Upper lobe of right lung (tissue), 1 donor: ENCODE results near the gene ZNF592. TPM values are rescaled to one million over a fixed set of nuclear protein-coding genes. Genes with fewer than 3 reads are reported as not detected.

Source experiments
- ATAC-seq: fragments of 200-7000 bp; cut with Tn5 transposase; one replicate; pipeline ENCODE4 v1.9.1; 2020; ENCODE audit warnings: mild to moderate bottlenecking, moderate library complexity
- DNase-seq: peaks from one replicate; pipeline ENCODE4 v3.0.0-alpha.2; 2020
- H3K27ac ChIP-seq: fragments of 200-600 bp; one replicate; pipeline ENCODE4 v1.8.0; 2022
- H3K27me3 ChIP-seq: fragments of 200-600 bp; one replicate; pipeline ENCODE4 v1.8.0; 2022; ENCODE audit warnings: mild to moderate bottlenecking
- H3K36me3 ChIP-seq: fragments of 200-600 bp; one replicate; pipeline ENCODE4 v1.8.0; 2022
- H3K4me1 ChIP-seq: fragments of 200-600 bp; one replicate; pipeline ENCODE4 v1.8.0; 2022
- H3K4me3 ChIP-seq: fragments of 200-600 bp; one replicate; pipeline ENCODE4 v1.8.0; 2022; ENCODE audit warnings: mild to moderate bottlenecking
- H3K9me3 ChIP-seq: fragments of 200-600 bp; one replicate; pipeline ENCODE4 v1.8.0; 2022
- intact Hi-C: fragments of 100-400 bp; cut with DNase I; formaldehyde crosslinking; loops from one replicate; pipeline ENCODE4 v1.11.0; 2022
- total RNA-seq: library from RNA; stranded (reverse); fragmentation: NEBNext Ultra II Directional; extraction: Animal tissue kit (Norgen Biotek cat#: 25700); gene quantifications from one replicate; pipeline ENCODE4 v1.2.1, GENCODE V29; 2021
- TF ChIP-seq, protein P1 (sequence below): fragments of 200-600 bp; IDR thresholded peaks from one replicate; pipeline ENCODE4 v1.8.0; 2022; ENCODE audit warnings: antibody characterized with exemption
- donor health status: DM: no; HTN: yes; CAD: no; lungs with severe emphysema.

Gene ZNF592
- total RNA-seq, 1 donor from 2014 or later: 33.3 TPM

DNA sequence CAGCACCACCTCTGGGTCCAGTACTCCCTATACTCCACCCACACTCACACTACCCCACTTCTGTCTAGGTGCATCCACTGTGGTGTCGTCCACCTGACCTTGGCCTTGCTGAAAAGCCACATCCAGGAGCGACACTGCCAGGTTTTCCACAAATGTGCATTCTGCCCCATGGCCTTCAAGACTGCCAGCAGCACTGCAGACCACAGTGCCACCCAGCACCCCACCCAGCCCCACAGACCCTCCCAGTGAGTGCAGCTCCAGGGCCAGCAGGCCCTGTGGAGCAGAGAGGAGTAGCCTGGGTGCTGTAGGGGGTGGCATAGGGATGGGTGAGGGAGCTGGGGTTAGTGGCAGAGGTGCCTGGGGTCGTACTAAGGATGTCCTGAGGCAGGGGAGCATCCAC is 49.4 kb downstream of the ZNF592 start:
- DNase-seq: peak; percentile 23
- Histone ChIP-seq H3K36me3 (peaks cover 88% of the 10 kb centered on the region), H3K27me3 (no peaks in the 10 kb centered on the region), H3K4me1 (no peaks in the 10 kb centered on the region), H3K4me3 (no peak overlapping the region), H3K9me3 (no peaks in the 10 kb centered on the region), H3K27ac (no peak overlapping the region)
- peak; percentile 35 for ATAC-seq
- intact Hi-C loops: no loop called here
- TF ChIP-seq, protein P1, sequence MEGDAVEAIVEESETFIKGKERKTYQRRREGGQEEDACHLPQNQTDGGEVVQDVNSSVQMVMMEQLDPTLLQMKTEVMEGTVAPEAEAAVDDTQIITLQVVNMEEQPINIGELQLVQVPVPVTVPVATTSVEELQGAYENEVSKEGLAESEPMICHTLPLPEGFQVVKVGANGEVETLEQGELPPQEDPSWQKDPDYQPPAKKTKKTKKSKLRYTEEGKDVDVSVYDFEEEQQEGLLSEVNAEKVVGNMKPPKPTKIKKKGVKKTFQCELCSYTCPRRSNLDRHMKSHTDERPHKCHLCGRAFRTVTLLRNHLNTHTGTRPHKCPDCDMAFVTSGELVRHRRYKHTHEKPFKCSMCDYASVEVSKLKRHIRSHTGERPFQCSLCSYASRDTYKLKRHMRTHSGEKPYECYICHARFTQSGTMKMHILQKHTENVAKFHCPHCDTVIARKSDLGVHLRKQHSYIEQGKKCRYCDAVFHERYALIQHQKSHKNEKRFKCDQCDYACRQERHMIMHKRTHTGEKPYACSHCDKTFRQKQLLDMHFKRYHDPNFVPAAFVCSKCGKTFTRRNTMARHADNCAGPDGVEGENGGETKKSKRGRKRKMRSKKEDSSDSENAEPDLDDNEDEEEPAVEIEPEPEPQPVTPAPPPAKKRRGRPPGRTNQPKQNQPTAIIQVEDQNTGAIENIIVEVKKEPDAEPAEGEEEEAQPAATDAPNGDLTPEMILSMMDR: no peak

DNA sequence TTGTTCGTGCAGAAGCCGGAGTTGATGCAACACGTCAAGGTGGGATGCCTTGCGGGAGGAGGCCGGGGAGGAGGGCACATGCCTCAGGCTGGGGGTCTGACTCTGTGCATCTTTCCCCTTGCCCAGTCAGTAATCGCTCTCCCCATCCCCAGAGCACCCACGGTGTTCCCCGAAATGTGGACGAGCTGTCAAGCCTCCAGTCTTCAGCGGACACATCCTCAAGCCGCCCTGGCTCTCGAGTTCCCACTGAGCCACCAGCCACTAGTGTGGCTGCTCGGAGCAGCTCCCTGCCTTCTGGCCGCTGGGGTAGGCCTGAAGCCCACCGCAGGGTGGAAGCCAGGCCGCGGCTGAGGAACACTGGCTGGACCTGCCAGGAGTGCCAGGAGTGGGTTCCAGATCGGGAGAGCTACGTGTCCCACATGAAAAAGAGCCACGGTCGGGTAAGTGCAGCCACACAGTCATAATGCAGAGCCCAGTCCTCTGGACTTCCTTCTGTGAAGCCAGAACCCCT is 50.1 kb downstream of the ZNF592 start:
- intact Hi-C loops: no loop called here
- Histone ChIP-seq H3K4me1 (no peaks in the 10 kb centered on the region), H3K36me3 (peaks cover 86% of the 10 kb centered on the region), H3K9me3 (no peaks in the 10 kb centered on the region), H3K27ac (no peak overlapping the region), H3K4me3 (no peak overlapping the region), H3K27me3 (no peaks in the 10 kb centered on the region)
- peak; percentile 58 for DNase-seq
- TF ChIP-seq, protein P1: no peak
- ATAC-seq: no peak

DNA sequence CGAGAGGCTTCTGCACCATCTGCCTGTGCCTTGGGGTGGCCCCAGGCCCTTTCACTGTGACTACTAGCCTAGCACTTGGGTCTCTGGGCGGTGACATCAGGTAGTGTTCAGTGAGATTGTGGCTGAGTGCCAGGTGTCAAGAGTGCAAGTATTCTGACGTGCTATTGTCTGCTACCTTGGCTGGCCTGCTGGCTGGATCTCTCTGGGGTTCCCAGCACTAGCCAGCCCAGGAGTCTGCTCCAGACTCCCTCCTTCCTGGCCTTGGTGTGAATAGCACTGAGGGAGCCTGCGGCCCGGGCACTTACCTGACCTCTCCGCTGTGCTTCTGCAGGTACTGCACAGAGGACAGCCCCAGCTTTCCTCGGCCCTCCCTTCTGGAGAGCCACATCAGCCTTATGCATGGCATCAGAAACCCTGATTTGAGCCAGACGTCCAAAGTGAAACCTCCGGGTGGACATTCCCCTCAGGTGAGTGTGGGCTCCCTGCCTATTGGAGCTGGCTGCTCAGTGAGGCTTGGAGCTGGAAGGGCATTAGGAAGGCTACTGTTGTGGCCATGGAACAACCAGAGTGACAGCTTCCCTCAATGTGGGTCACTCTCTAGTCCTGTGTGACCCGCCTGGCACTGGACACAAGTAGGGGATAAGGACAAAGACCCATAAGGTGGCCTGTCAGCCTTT is 51.3 kb downstream of the ZNF592 start:
- peak; percentile 28 for DNase-seq
- Histone ChIP-seq H3K4me1 (no peaks in the 10 kb centered on the region), H3K27me3 (no peaks in the 10 kb centered on the region), H3K9me3 (no peaks in the 10 kb centered on the region), H3K4me3 (no peak overlapping the region), H3K27ac (no peak overlapping the region), H3K36me3 (peaks cover 86% of the 10 kb centered on the region)
- no peak for ATAC-seq
- TF ChIP-seq, protein P1: no peak
- intact Hi-C loops: no loop called here

DNA sequence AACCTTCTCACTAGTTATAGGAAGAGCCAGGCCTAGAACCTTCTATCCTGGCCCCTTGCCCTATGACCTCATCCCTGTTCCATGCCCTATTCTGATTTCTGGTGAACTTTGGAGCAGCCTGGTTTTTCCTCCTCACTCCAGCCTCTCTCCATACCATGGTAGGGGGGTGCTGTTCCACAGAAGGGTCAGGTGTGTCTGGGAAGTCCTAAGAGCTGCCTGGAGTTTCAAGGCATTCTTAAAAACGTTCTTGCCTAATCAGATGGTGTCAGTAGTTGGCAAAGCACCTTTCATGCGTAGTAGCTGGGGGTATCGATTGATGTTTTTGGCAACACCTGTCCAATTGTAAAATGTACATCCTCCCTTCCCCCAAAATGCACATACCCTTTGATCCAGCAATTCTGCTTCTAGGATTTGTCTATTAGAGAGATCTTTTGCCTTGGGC is 52.0 kb downstream of the ZNF592 start:
- Histone ChIP-seq H3K27me3 (no peaks in the 10 kb centered on the region), H3K4me1 (no peaks in the 10 kb centered on the region), H3K4me3 (no peak overlapping the region), H3K27ac (no peak overlapping the region), H3K36me3 (peaks cover 84% of the 10 kb centered on the region), H3K9me3 (no peaks in the 10 kb centered on the region)
- TF ChIP-seq, protein P1: no peak
- DNase-seq (no peak), ATAC-seq (no peak)
- intact Hi-C loops: no loop called here

DNA sequence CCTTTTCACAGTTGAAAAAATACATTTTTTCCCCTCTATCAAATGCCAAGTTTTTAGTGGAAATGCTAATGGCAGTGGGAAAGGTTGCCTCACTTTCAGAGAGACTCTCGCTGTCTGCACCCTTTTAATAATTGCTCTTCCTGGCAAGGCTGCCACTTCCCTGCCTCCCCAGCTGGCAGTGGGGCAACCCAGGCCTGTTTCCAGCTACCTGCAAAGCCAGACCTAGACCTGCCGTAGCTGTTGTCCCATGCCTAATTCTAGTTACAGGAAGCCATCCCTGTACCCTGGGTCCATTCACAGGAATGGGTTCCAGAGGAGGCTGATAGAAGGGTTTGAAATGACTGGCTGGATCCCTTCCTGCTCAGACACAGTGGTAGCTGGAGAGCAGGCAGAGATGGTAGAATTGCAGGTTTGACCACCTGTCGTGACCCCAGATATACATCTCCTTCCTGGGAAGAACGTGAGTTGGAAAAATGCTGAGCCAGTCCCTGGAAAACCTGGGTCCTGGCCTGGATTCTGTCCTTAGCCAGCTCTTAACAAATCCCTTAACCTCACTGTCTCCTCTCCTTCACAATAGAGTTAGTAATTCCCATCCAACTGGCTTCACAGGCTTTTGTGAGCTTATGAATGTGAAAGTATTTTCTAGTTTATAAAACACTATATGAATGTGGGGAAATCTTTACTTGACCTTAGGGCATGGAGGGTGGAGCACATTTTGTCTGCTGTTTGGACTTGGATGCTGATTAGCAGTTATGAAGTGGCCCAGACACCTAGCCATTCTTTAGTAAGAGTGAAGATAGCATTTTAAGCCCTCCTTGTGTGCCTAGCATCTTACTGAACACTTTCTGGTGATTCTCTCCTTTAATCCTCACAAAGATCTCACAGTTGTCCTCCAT is 55.9 kb downstream of the ZNF592 start:
- no peak overlapping the region for H3K27ac ChIP-seq
- no peaks in the 10 kb centered on the region for H3K27me3 ChIP-seq
- H3K4me3 ChIP-seq: no peak overlapping the region
- ATAC-seq: no peak
- peaks cover 57% of the 10 kb centered on the region for H3K36me3 ChIP-seq
- TF ChIP-seq, protein P1: no peak
- peak; percentile 16 for DNase-seq
- no peaks in the 10 kb centered on the region for H3K9me3 ChIP-seq
- intact Hi-C loops: no loop called here
- no peaks in the 10 kb centered on the region for H3K4me1 ChIP-seq
